Neuronal stem cell (in vitro differentiated cells): ENCODE results near the gene SLC23A3.

Experiments used
- DNase-seq: peaks from one replicate; pipeline ENCODE4 v3.0.0-alpha.2; 2013; ENCODE audit warnings: low spot score
- H2AFZ ChIP-seq: one replicate; pipeline ENCODE4 v1.6.1; 2013; ENCODE audit warnings: mild to moderate bottlenecking, low read length, inconsistent platforms
- H2AK5ac ChIP-seq: 2 replicates; pipeline ENCODE4 v1.6.1; 2013; ENCODE audit warnings: low read depth, mild to moderate bottlenecking, inconsistent platforms, low read length, moderate library complexity, mixed read lengths
- H2BK120ac ChIP-seq: 2 replicates; pipeline ENCODE4 v1.6.1; 2013; ENCODE audit warnings: low read depth, mild to moderate bottlenecking, inconsistent platforms, low read length, moderate library complexity, mixed read lengths
- H2BK12ac ChIP-seq: one replicate; pipeline ENCODE4 v1.6.1; 2013; ENCODE audit warnings: low read length, inconsistent platforms
- H2BK15ac ChIP-seq: 2 replicates; pipeline ENCODE4 v1.6.1; 2013; ENCODE audit warnings: mild to moderate bottlenecking, low read length, inconsistent platforms, mixed read lengths
- H2BK5ac ChIP-seq: one replicate; pipeline ENCODE4 v1.6.1; 2013; ENCODE audit warnings: inconsistent platforms, mild to moderate bottlenecking, low read length, moderate library complexity
- H3K14ac ChIP-seq: one replicate; pipeline ENCODE4 v1.6.1; 2013; ENCODE audit warnings: low read length, inconsistent platforms
- H3K18ac ChIP-seq: 2 replicates; pipeline ENCODE4 v1.6.1; 2013; ENCODE audit warnings: low read length, inconsistent platforms
- H3K23ac ChIP-seq: 2 replicates; pipeline ENCODE4 v1.6.1; 2013; ENCODE audit warnings: low read depth, mild to moderate bottlenecking, mixed read lengths, low read length, inconsistent platforms; ENCODE audit not compliant: poor library complexity
- H3K27ac ChIP-seq: replicated peaks from 3 replicates; pipeline ENCODE4 v1.5.1; 2013; ENCODE audit warnings: low read length, inconsistent platforms
- H3K27me3 ChIP-seq, 3 experiments: 2 replicates each; pipeline ENCODE4 v1.6.1; 2013; ENCODE audit warnings: low read length in 3 of 3, mild to moderate bottlenecking in 2 of 3, inconsistent platforms in 1 of 3, low read depth in 1 of 3, mixed read lengths in 1 of 3, moderate library complexity in 1 of 3; ENCODE audit not compliant: control insufficient read depth in 3 of 3, insufficient read depth in 3 of 3
- H3K36me3 ChIP-seq, 2 donors: replicated peaks in 1 of 2; 2 replicates each; pipeline ENCODE4 v1.6.1; 2013; ENCODE audit warnings: low read length in 2 of 2; ENCODE audit not compliant: control insufficient read depth in 2 of 2, insufficient read depth in 2 of 2
- H3K4ac ChIP-seq: 2 replicates; pipeline ENCODE4 v1.6.1; 2013; ENCODE audit warnings: inconsistent platforms, mild to moderate bottlenecking, low read length, moderate library complexity
- H3K4me1 ChIP-seq, 2 donors: 1 replicate in 1 of 2; 2 replicates in 1 of 2; pipeline ENCODE4 v1.6.1; 2013; ENCODE audit warnings: low read length in 2 of 2, low read depth in 1 of 2; ENCODE audit not compliant: control insufficient read depth in 2 of 2, insufficient read depth in 1 of 2
- H3K4me2 ChIP-seq: one replicate; pipeline ENCODE4 v1.6.1; 2013; ENCODE audit warnings: mild to moderate bottlenecking, low read length, inconsistent platforms; ENCODE audit not compliant: insufficient read depth, poor library complexity, severe bottlenecking
- H3K4me3 ChIP-seq, 2 donors: 2 replicates each; pipeline ENCODE4 v1.5.1; 2013; ENCODE audit warnings: low read length in 2 of 2, mild to moderate bottlenecking in 2 of 2, inconsistent platforms in 1 of 2, moderate library complexity in 1 of 2
- H3K79me1 ChIP-seq: one replicate; pipeline ENCODE4 v1.6.1; 2013; ENCODE audit warnings: low read depth, mild to moderate bottlenecking, inconsistent platforms, low read length, moderate library complexity
- H3K9ac ChIP-seq: one replicate; pipeline ENCODE4 v1.6.1; 2013; ENCODE audit warnings: mild to moderate bottlenecking, low read depth, low read length, inconsistent platforms; ENCODE audit not compliant: poor library complexity
- H3K9me3 ChIP-seq, 2 donors: replicated peaks in 1 of 2; 2 replicates each; pipeline versions ENCODE3 to v1.6.1; 2013; ENCODE audit warnings: low read length in 2 of 2, mild to moderate bottlenecking in 2 of 2, inconsistent platforms in 1 of 2, low read depth in 1 of 2, mixed read lengths in 1 of 2, moderate library complexity in 1 of 2; ENCODE audit not compliant: control insufficient read depth in 2 of 2, insufficient read depth in 1 of 2
- H4K8ac ChIP-seq: one replicate; pipeline ENCODE4 v1.6.1; 2013; ENCODE audit warnings: low read depth, mild to moderate bottlenecking, inconsistent platforms, low read length, moderate library complexity
- H4K91ac ChIP-seq: one replicate; pipeline ENCODE4 v1.6.1; 2013; ENCODE audit warnings: low read length, low read depth, mild to moderate bottlenecking, inconsistent platforms; ENCODE audit not compliant: poor library complexity
- WGBS, 2 donors: extraction: QIAGEN DNeasy Blood & Tissue Kit; methylation state at CpG; one replicate each; pipeline ENCODE4 v1.1.7; 2013; ENCODE audit warnings: missing lambda C conversion rate in 2 of 2, mixed read lengths in 1 of 2; ENCODE audit not compliant: insufficient read length in 2 of 2, insufficient replicate concordance in 1 of 2; ENCODE audit errors: extremely low coverage in 2 of 2; 5-methylcytosine and 5-hydroxymethylcytosine counted together

Gene SLC23A3

DNA sequence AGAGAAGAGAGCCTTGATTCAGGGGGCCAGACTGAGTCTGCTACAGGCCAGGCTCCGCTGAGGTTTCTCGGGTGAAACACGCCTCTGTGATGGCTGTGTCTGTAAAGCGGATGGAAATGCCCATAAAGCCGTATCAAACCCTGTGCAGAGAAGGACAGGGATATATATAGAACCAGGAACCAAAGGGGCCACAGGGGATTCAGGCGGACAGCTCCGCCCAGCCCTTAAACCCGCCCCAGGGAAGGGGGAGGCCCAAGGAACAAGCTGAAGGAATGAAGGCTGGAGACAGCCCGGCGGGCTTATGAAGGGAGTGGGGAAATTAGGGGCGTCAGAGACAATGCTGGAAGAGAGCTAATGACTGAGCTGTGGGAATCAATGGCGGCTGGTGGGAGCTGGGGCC lies 51.3 kb downstream of the SLC23A3 start:
- H3K4me2 ChIP-seq, result no peak overlapping the region
- no peak overlapping the region for H4K91ac ChIP-seq
- no peak overlapping the region for H3K23ac ChIP-seq
- no peak overlapping the region for H2BK15ac ChIP-seq
- H2BK5ac ChIP-seq, result no peak overlapping the region
- no peak overlapping the region for H4K8ac ChIP-seq
- H3K14ac ChIP-seq, result no peak overlapping the region
- no peak for DNase-seq
- no peak overlapping the region for H2AFZ ChIP-seq
- H3K79me1 ChIP-seq, result no peaks in the 10 kb centered on the region
- H3K9me3 ChIP-seq, result no peaks in the 10 kb centered on the region
- H3K27me3 ChIP-seq, result no peaks in the 10 kb centered on the region
- no peak overlapping the region for H2BK12ac ChIP-seq
- no peak overlapping the region for H3K4me3 ChIP-seq
- no peak overlapping the region for H3K4ac ChIP-seq
- H2AK5ac ChIP-seq, result no peak overlapping the region
- peaks cover 0 to 14% of the 10 kb centered on the region in 2 donors for H3K4me1 ChIP-seq
- H3K27ac ChIP-seq, result no peak overlapping the region
- no peak overlapping the region for H3K18ac ChIP-seq
- H2BK120ac ChIP-seq, result no peak overlapping the region
- H3K9ac ChIP-seq, result no peak overlapping the region
- WGBS, 2 donors, result no CpG with 5 or more reads among the region's 12 CpGs
- H3K36me3 ChIP-seq, result no peaks in the 10 kb centered on the region

DNA sequence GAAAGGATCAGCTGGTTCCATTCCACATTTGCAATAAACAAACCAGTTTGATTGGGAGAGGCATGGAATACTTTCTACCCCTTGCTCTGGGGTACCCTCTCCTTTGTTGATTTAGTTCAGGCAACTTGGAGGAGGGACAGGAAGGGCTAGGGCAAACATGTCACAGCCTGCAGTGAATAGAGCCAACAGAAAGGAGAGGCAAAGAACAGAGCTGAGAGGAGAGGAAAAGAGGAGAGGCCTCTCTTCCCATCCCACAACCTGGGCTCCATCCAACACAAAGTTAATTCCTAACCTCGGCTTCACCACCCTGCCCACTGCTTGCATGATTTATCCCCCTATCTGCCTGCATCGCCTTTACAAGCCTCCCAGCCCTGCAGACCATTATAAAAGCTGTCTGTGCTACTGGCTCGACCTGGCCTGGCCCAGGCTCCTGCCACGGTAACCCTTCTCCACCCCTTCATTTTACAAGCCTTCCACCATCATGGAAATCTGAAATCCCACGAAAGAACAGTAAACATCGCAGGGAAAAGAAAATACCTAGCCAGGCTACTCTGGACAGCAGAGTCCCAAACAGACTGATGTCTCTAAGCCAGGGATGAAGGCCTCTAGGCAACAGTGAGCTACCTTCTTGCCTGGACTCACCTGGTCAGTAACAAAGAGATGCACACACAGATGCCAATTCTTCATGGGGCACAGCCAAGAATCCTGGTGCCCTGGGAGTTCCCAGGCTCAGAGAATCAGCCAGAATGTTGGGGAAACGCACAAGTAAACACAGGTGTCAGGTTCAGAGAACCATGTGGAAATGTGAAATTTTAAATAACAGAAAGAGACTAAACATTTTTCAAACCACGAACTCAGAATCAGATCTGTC lies 52.8 kb downstream of the SLC23A3 start:
- no peak overlapping the region for H4K8ac ChIP-seq
- no peak overlapping the region for H3K4me3 ChIP-seq
- no peak overlapping the region for H3K18ac ChIP-seq
- H2BK120ac ChIP-seq, result no peak overlapping the region
- no peaks in the 10 kb centered on the region for H3K36me3 ChIP-seq
- no peak overlapping the region for H3K14ac ChIP-seq
- no peak for DNase-seq
- WGBS, 2 donors, result no CpG with 5 or more reads among the region's 8 CpGs
- H2BK12ac ChIP-seq, result no peak overlapping the region
- no peak overlapping the region for H2BK15ac ChIP-seq
- no peak overlapping the region for H3K4me2 ChIP-seq
- no peaks in the 10 kb centered on the region for H3K27me3 ChIP-seq
- H2AFZ ChIP-seq, result no peak overlapping the region
- H3K9ac ChIP-seq, result no peak overlapping the region
- H3K4ac ChIP-seq, result no peak overlapping the region
- no peak overlapping the region for H4K91ac ChIP-seq
- no peaks in the 10 kb centered on the region for H3K9me3 ChIP-seq
- H2BK5ac ChIP-seq, result no peak overlapping the region
- H3K23ac ChIP-seq, result no peak overlapping the region
- no peak overlapping the region for H2AK5ac ChIP-seq
- H3K27ac ChIP-seq, result no peak overlapping the region
- peaks cover 0 to 2% of the 10 kb centered on the region in 2 donors for H3K4me1 ChIP-seq
- no peaks in the 10 kb centered on the region for H3K79me1 ChIP-seq

DNA sequence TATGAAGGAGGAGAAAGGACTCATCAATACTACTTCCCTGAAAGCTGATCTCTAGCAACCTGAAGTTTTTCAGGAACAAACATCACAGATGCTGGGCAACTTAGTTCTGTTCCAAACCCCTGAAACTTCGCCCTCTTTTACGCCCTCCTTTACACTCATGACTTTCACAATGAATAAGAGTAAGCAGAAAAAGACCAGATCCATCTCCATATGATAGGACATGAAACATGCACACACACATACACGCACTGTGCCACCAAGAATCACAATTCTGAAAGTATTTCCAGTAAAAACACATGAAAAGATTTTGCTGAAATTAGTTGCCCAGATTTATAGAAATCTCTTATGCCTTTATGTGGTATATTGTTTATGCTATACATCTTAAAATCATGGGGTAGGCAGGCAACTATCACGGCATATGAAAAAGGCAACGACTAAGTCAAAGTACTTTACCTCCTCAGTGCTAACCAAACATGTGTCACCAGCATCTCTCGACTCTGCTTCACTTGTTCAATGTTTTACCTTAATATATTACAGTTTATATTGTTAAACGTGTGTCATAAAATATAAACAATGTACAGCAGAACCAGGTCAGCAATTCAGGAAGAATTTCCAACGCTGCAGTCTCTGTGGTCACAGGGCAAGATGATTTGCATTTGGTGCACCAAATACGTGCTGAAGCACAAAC lies 57.0 kb downstream of the SLC23A3 start:
- Histone ChIP-seq H3K23ac (no peak overlapping the region), H4K91ac (no peak overlapping the region), H2BK120ac (no peak overlapping the region), H2BK12ac (no peak overlapping the region), H2AFZ (no peak overlapping the region), H2AK5ac (no peak overlapping the region), H3K4me2 (no peak overlapping the region), H3K9me3 (no peaks in the 10 kb centered on the region), H3K27me3 (no peaks in the 10 kb centered on the region), H2BK15ac (no peak overlapping the region), H3K9ac (no peak overlapping the region), H3K4me1 (peaks cover 2 to 7% of the 10 kb centered on the region in 2 donors), H4K8ac (no peak overlapping the region), H3K18ac (no peak overlapping the region), H3K27ac (no peak overlapping the region), H3K4me3 (no peak overlapping the region), H3K14ac (no peak overlapping the region), H2BK5ac (no peak overlapping the region), H3K4ac (no peak overlapping the region), H3K36me3 (no peaks in the 10 kb centered on the region), H3K79me1 (no peaks in the 10 kb centered on the region)
- WGBS, 2 donors, result no CpG with 5 or more reads among the region's 9 CpGs
- DNase-seq, result no peak

DNA sequence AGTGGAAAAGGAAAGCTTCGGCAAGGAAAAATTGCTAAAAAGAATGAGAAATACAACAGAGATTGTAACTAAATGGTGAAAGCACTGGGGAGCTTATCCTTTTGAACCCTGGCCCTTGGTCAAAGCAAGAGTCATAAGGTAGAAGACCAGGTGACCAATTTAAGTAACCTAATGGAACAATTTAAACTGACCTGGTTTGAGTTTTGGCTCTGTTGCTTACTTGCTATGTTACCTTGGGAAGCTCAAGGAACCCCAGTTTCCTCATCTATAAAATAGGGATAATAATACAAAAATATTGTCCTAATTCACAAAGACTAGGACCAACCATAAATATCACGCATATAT lies 57.8 kb downstream of the SLC23A3 start:
- no peak overlapping the region for H3K4me3 ChIP-seq
- no peak overlapping the region for H3K9ac ChIP-seq
- no peak overlapping the region for H2AK5ac ChIP-seq
- no peaks in the 10 kb centered on the region for H3K27me3 ChIP-seq
- WGBS, 2 donors, result 100% methylated on average over 1 of the region's 2 CpGs; no CpG with 5 or more reads in 1 of the 2 donors
- H3K27ac ChIP-seq, result no peak overlapping the region
- H2BK15ac ChIP-seq, result no peak overlapping the region
- peaks cover 2 to 7% of the 10 kb centered on the region in 2 donors for H3K4me1 ChIP-seq
- no peaks in the 10 kb centered on the region for H3K9me3 ChIP-seq
- H3K14ac ChIP-seq, result no peak overlapping the region
- no peak overlapping the region for H4K8ac ChIP-seq
- no peak overlapping the region for H3K4me2 ChIP-seq
- no peaks in the 10 kb centered on the region for H3K79me1 ChIP-seq
- no peak overlapping the region for H3K23ac ChIP-seq
- H2AFZ ChIP-seq, result no peak overlapping the region
- H3K18ac ChIP-seq, result no peak overlapping the region
- no peak overlapping the region for H3K4ac ChIP-seq
- no peak overlapping the region for H2BK5ac ChIP-seq
- no peak overlapping the region for H2BK120ac ChIP-seq
- H3K36me3 ChIP-seq, result no peaks in the 10 kb centered on the region
- DNase-seq, result no peak
- no peak overlapping the region for H2BK12ac ChIP-seq
- H4K91ac ChIP-seq, result no peak overlapping the region
